Lower leg skin (tissue), 4 donors: ENCODE results near the gene OTUD1. TPM values are rescaled to one million over a fixed set of nuclear protein-coding genes. Genes with fewer than 3 reads are reported as not detected.

Source experiments
- DNase-seq, 2 donors: peaks; one replicate each; pipeline ENCODE4 v3.0.0-alpha.2; 2019; ENCODE audit warnings: low spot score in 2 of 2
- H3K4me3 ChIP-seq: fragments of 200-600 bp; sonication (generic); 2 replicates; pipeline ENCODE4 v1.5.1; 2017; ENCODE audit warnings: mild to moderate bottlenecking, low read depth; ENCODE audit not compliant: poor library complexity, severe bottlenecking
- CTCF ChIP-seq, 3 donors: fragments of 450-650 bp; IDR thresholded peaks; one replicate each; pipeline ENCODE4 v1.5.1; 2016; ENCODE audit warnings: antibody characterized with exemption in 3 of 3, mild to moderate bottlenecking in 3 of 3, moderate library complexity in 2 of 3
- POLR2A ChIP-seq, 2 donors: fragments of 450-650 bp; IDR thresholded peaks; one replicate each; pipeline ENCODE4 v1.6.1; 2016 to 2017; ENCODE audit warnings: antibody characterized with exemption in 2 of 2, mild to moderate bottlenecking in 1 of 2, moderate library complexity in 1 of 2
- WGBS, 2 donors: methylation state at CpG; one replicate each; pipeline ENCODE4 v1.1.5; 2018; 5-methylcytosine and 5-hydroxymethylcytosine counted together
- intact Hi-C: fragments of 100-400 bp; cut with DNase I; formaldehyde crosslinking; loops from one replicate; pipeline ENCODE4 v1.15.0; 2023; ENCODE audit warnings: low total_unique reads
- total RNA-seq, 4 donors: library from RNA; depleted of rRNA; stranded (reverse); fragments of >200 nt; gene quantifications; one replicate each; pipeline ENCODE4 v1.1.0, GENCODE V29; 2016

The OTUD1 gene
- total RNA-seq, 4 donors from 2014 or later = 29.4 to 48.5 (median 34.8) TPM

GRCh38 chr10:23399701-23400144 is 39.2 kb upstream of the OTUD1 start:
- 77 to 80% methylated on average over 7 of the region's 7 CpGs for WGBS, 2 donors
- DNase-seq = no peak
- no peak overlapping the region for H3K4me3 ChIP-seq
- intact Hi-C loops = no loop called here
- TF ChIP-seq POLR2A (IDR thresholded peaks at IDR 0.05) (no peak), CTCF (IDR thresholded peaks at IDR 0.05) (no peak)

- TF ChIP-seq CTCF (IDR thresholded peaks at IDR 0.05) (no peak), POLR2A (IDR thresholded peaks at IDR 0.05) (no peak)
- intact Hi-C loops = no loop called here
- DNase-seq = no peak
- no peak overlapping the region for H3K4me3 ChIP-seq
- 60 to 71% methylated on average over 2 of the region's 2 CpGs for WGBS, 2 donors
Measured at GRCh38 chr10:23402856-23403255, 36.0 kb upstream of the OTUD1 start.

- 81 to 86% methylated on average over 1 of the region's 1 CpG for WGBS, 2 donors
- H3K4me3 ChIP-seq = no peak overlapping the region
- no peak for DNase-seq
- TF ChIP-seq CTCF (IDR thresholded peaks at IDR 0.05) = no peak
- intact Hi-C loops = no loop called here
Measured at GRCh38 chr10:23403278-23403677, 35.6 kb upstream of the OTUD1 start.

- DNase-seq = no peak
- no peak for TF ChIP-seq POLR2A (IDR thresholded peaks at IDR 0.05)
- no peak overlapping the region for H3K4me3 ChIP-seq
- intact Hi-C loops = no loop called here
- WGBS, 2 donors = 83 to 87% methylated on average over 3 of the region's 3 CpGs
Measured at GRCh38 chr10:23403719-23404118, 35.2 kb upstream of the OTUD1 start.

GRCh38 chr10:23404461-23404980 is 34.4 kb upstream of the OTUD1 start:
- WGBS, 2 donors = 69 to 75% methylated on average over 5 of the region's 5 CpGs
- no peak overlapping the region for H3K4me3 ChIP-seq
- no peak for DNase-seq
- TF ChIP-seq CTCF (IDR thresholded peaks at IDR 0.05) (no peak), POLR2A (IDR thresholded peaks at IDR 0.05) (no peak)
- intact Hi-C loops = no loop called here

GRCh38 chr10:23405540-23405939 is 33.3 kb upstream of the OTUD1 start:
- intact Hi-C loops = no loop called here
- no peak for TF ChIP-seq CTCF (IDR thresholded peaks at IDR 0.05)
- TF ChIP-seq POLR2A (IDR thresholded peaks at IDR 0.05) = no peak
- no peak overlapping the region for H3K4me3 ChIP-seq
- 88 to 97% methylated on average over 3 of the region's 3 CpGs for WGBS, 2 donors
- DNase-seq = no peak
